GM04503 (cell line): ENCODE data around the gene FRMD4A.
A peak's percentile ranks its signal among the peaks of the same experiment; 100 is the strongest.
"Not testable (repeated sequence)": the region's sequence is repeated elsewhere in the genome, so short reads cannot be mapped to it uniquely, and the experiment has no call there.

Experiments
- DNase-seq: peaks from one replicate; pipeline ENCODE4 v3.0.0-alpha.2; 2012; ENCODE audit warnings: low read depth

FRMD4A gene

GRCh38 chr10:13787015-13787421 lies 543.7 kb downstream of the FRMD4A start:
- no peak for DNase-seq

- DNase-seq, result no peak
Measured at GRCh38 chr10:13784067-13784466, 546.7 kb downstream of the FRMD4A start.

- DNase-seq, result no peak
Measured at GRCh38 chr10:13779748-13780147, 551.0 kb downstream of the FRMD4A start.

GRCh38 chr10:13778693-13778960 lies 552.1 kb downstream of the FRMD4A start:
- DNase-seq, result not testable (repeated sequence)

- DNase-seq, result peak; percentile 40
Measured at GRCh38 chr10:13776861-13777311, 553.8 kb downstream of the FRMD4A start.

GRCh38 chr10:13775786-13776775 lies 554.6 kb downstream of the FRMD4A start:
- DNase-seq, result peak; percentile 56

GRCh38 chr10:13774303-13774893 lies 556.3 kb downstream of the FRMD4A start:
- DNase-seq, result no peak

- no peak for DNase-seq
Measured at GRCh38 chr10:13773496-13774170, 557.1 kb downstream of the FRMD4A start.

GRCh38 chr10:13773043-13773442 lies 557.7 kb downstream of the FRMD4A start:
- DNase-seq, result no peak

GRCh38 chr10:13771992-13772391 lies 558.7 kb downstream of the FRMD4A start:
- DNase-seq, result no peak

- DNase-seq, result no peak
Measured at GRCh38 chr10:13770760-13771493, 559.8 kb downstream of the FRMD4A start.

GRCh38 chr10:13769946-13770345 lies 560.8 kb downstream of the FRMD4A start:
- no peak for DNase-seq

GRCh38 chr10:13767676-13768178 lies 563.0 kb downstream of the FRMD4A start:
- no peak for DNase-seq

GRCh38 chr10:13767148-13767547 lies 563.6 kb downstream of the FRMD4A start:
- not testable (repeated sequence) for DNase-seq

- DNase-seq, result no peak
Measured at GRCh38 chr10:13765641-13766341, 564.9 kb downstream of the FRMD4A start.

GRCh38 chr10:13761490-13762091 lies 569.1 kb downstream of the FRMD4A start:
- DNase-seq, result no peak

- no peak for DNase-seq
Measured at GRCh38 chr10:13759168-13759567, 571.6 kb downstream of the FRMD4A start.

GRCh38 chr10:13758756-13759155 lies 572.0 kb downstream of the FRMD4A start:
- no peak for DNase-seq

- no peak for DNase-seq
Measured at GRCh38 chr10:13758312-13758711, 572.4 kb downstream of the FRMD4A start.

- no peak for DNase-seq
Measured at GRCh38 chr10:13754277-13754676, 576.4 kb downstream of the FRMD4A start.
